GM12864 (cell line): ENCODE measurements around the gene LRSAM1.

Experiments
- DNase-seq: peaks from one replicate; pipeline ENCODE4 v3.0.0-alpha.2; 2011; ENCODE audit warnings: low read depth
- H3K4me3 ChIP-seq: 2 replicates; pipeline ENCODE4 v1.5.1; 2011; ENCODE audit warnings: mild to moderate bottlenecking, low read depth, low read length, control low read depth
- CTCF ChIP-seq: IDR thresholded peaks from 2 replicates; pipeline ENCODE4 v1.5.1; 2011; ENCODE audit warnings: low read depth, mild to moderate bottlenecking, moderate library complexity, low read length, control low read depth, inconsistent platforms; ENCODE audit errors: missing control alignments

LRSAM1 gene

GRCh38 chr9:127534931-127535330, 83.6 kb downstream of the LRSAM1 start:
- no peak for DNase-seq
- TF ChIP-seq CTCF, result no peak
- no peak overlapping the region for H3K4me3 ChIP-seq

DNA sequence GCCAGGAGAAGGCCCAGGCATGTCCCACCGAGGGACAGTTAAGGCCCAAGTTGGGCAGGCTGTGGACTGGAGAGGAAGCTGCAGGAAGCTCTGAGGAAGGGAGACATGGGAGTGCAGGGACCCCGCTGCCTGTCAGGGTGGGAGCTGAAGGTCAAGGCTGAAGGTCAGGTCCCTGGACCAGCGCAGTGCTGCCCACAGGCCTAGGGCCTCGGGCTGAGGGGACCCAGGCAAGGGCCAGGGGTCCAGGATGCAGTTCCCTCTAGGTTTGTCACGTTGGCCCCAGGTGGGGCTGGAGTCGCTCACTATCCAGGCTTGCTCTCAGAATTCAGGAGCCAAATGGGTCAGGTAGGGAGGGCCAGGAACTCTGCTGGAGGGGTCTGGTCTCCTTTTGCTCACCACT, 84.1 kb downstream of the LRSAM1 start:
- H3K4me3 ChIP-seq, result no peak overlapping the region
- DNase-seq, result no peak
- TF ChIP-seq CTCF, result no peak

- no peak for TF ChIP-seq CTCF
- no peak for DNase-seq
- H3K4me3 ChIP-seq, result no peak overlapping the region
These were observed 84.5 kb downstream of the LRSAM1 start for GRCh38 chr9:127535834-127536233.

DNA sequence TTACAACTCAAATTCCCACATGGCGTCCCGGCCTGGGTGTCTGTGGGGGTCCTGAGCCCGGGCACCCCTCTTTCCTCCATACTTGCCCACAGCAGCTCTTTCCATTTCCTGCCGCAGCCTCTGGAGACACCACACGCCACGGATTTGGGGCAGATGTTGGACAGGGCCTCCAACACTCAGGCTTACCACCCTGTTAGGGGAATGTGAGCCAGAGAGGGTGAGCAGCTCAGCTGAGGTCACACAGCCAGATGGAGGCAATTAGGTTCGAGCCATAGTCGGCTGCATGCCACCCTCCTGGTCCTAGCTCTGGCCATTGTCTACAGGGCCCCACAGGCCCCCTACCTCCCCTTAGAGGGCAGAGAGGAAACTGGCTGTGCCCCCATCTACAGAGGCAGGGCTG, 85.2 kb downstream of the LRSAM1 start:
- no peak for TF ChIP-seq CTCF
- DNase-seq, result no peak
- no peak overlapping the region for H3K4me3 ChIP-seq

DNA sequence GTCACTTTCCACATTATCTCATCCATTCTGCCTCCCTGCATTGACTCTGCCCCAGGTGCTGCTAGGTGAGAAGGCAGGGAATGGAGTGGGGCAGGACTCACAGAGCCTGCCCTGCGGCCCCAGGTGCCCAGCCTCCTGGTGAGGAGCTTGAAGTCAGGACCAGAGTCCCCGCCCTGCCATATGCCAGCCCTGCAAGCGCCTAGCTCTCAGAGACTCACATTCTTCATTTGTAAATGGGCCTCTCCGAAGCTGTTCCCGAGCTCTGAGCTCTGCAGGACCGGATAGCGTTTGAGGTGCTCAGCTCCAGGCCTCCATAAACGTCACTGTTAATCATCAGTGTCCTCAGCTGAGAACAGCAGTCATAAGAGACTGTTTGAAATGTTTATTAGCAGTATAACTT, 85.7 kb downstream of the LRSAM1 start:
- TF ChIP-seq CTCF, result no peak
- H3K4me3 ChIP-seq, result no peak overlapping the region
- no peak for DNase-seq

GRCh38 chr9:127537792-127538191, 86.5 kb downstream of the LRSAM1 start:
- TF ChIP-seq CTCF, result no peak
- no peak for DNase-seq
- H3K4me3 ChIP-seq, result no peak overlapping the region

DNA sequence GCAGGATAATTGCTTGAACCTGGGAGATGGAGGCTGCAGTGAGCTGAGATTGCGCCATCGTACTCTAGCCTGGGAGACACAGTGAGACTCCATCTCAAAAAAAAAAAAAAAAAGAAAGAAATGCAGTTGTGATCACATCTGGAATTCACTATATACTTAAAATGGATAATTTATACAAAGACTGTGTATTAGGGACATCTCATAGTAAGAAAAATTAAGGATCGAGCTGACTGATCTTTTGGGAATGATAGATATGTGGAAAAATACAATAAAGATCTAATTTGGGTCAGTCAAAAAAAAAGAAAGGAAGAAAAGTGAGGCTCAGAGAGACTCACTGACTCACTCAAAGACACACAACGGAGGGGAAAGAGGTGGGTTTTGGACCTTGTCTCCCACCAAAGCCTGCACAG, 87.5 kb downstream of the LRSAM1 start:
- no peak overlapping the region for H3K4me3 ChIP-seq
- no peak for DNase-seq
- no peak for TF ChIP-seq CTCF
